SK-N-SH (cell line): ENCODE data around the gene RAI1. TPM values are rescaled to one million over a fixed set of nuclear protein-coding genes. Genes with fewer than 3 reads are reported as not detected.

Source experiments
- CTCF ChIA-PET: fragments of 300-600, 350-600 bp; formaldehyde crosslinking; extraction: SDS; loops from one replicate; lab custom pipeline; 2021; lab: Yijun Ruan, JAX
- POLR2A ChIA-PET: fragments of 350-600 bp; sonication (Branson Sonifier 250); formaldehyde crosslinking; extraction: SDS; loops from one replicate; lab custom pipeline; 2020; ENCODE audit warnings: antibody characterized with exemption, inconsistent platforms; lab: Yijun Ruan, JAX
- DNase-seq: peaks from one replicate; pipeline ENCODE4 v3.0.0; 2012
- H2AFZ ChIP-seq: fragments of 200-600 bp; sonication (generic); 2 replicates; pipeline ENCODE4 v1.8.1; 2016; ENCODE audit warnings: antibody characterized with exemption, mild to moderate bottlenecking, low read depth
- H3F3A ChIP-seq: fragments of 200-600 bp; sonication (generic); replicated peaks from 2 replicates; pipeline ENCODE3; 2016; ENCODE audit warnings: antibody characterized with exemption, mild to moderate bottlenecking; ENCODE audit not compliant: insufficient read depth
- H3K27ac ChIP-seq, 2 experiments: fragments of 200-500 bp in 1 of 2; fragments of 200-600 bp in 1 of 2; sonication (Bioruptor generic) in 1 of 2; sonication (generic), shearing (Covaris generic) in 1 of 2; 2 replicates each; pipeline versions ENCODE4 v1.5.1 to v1.6.1; 2014 to 2016; ENCODE audit warnings: low read depth in 2 of 2, inconsistent platforms in 1 of 2, low read length in 1 of 2, mild to moderate bottlenecking in 1 of 2, mixed read lengths in 1 of 2
- H3K27me3 ChIP-seq: fragments of 200-600 bp; sonication (generic), shearing (Covaris generic); 2 replicates; pipeline ENCODE4 v1.6.1; 2016; ENCODE audit warnings: mixed run types; ENCODE audit not compliant: insufficient read depth
- H3K36me3 ChIP-seq, 2 experiments: fragments of 200-500 bp in 1 of 2; fragments of 200-600 bp in 1 of 2; sonication (Bioruptor generic) in 1 of 2; sonication (generic) in 1 of 2; replicated peaks in 1 of 2; 2 replicates each; pipeline versions ENCODE3 to v1.5.1; 2014 to 2016; ENCODE audit warnings: low read length in 1 of 2, mild to moderate bottlenecking in 1 of 2; ENCODE audit not compliant: insufficient read depth in 2 of 2, control insufficient read depth in 1 of 2
- H3K4me1 ChIP-seq, 2 experiments: fragments of 200-500 bp in 1 of 2; fragments of 200-600 bp in 1 of 2; sonication (Bioruptor generic) in 1 of 2; sonication (generic), shearing (Covaris generic) in 1 of 2; 2 replicates each; pipeline versions ENCODE4 v1.5.1 to v1.6.1; 2014 to 2016; ENCODE audit warnings: low read depth in 1 of 2, low read length in 1 of 2, mixed run types in 1 of 2; ENCODE audit not compliant: insufficient read depth in 2 of 2, control insufficient read depth in 1 of 2
- H3K4me2 ChIP-seq: fragments of 200-600 bp; sonication (generic), shearing (Covaris generic); 2 replicates; pipeline ENCODE4 v1.6.1; 2017; ENCODE audit warnings: mixed run types
- H3K4me3 ChIP-seq, 2 experiments: fragments of 200-500 bp in 1 of 2; fragments of 200-600 bp in 1 of 2; sonication (Bioruptor generic) in 1 of 2; sonication (generic), shearing (Covaris generic) in 1 of 2; 2 replicates each; pipeline versions ENCODE4 v1.5.1 to v1.8.1; 2014 to 2016; ENCODE audit warnings: low read depth in 2 of 2, inconsistent platforms in 1 of 2, low read length in 1 of 2, mild to moderate bottlenecking in 1 of 2, mixed read lengths in 1 of 2, moderate library complexity in 1 of 2
- H3K79me2 ChIP-seq: fragments of 200-600 bp; sonication (generic); 2 replicates; pipeline ENCODE4 v1.8.1; 2017; ENCODE audit warnings: mild to moderate bottlenecking; ENCODE audit not compliant: insufficient read depth
- H3K9ac ChIP-seq: fragments of 200-600 bp; sonication (generic); 2 replicates; pipeline ENCODE4 v1.6.1; 2017; ENCODE audit warnings: mixed run types
- H3K9me2 ChIP-seq: fragments of 200-600 bp; sonication (generic); 2 replicates; pipeline ENCODE4 v1.6.1; 2017; ENCODE audit warnings: mixed run types
- H3K9me3 ChIP-seq: fragments of 200-600 bp; sonication (generic); 2 replicates; pipeline ENCODE4 v1.6.1; 2017; ENCODE audit warnings: mixed run types, mild to moderate bottlenecking, moderate library complexity
- H4K20me1 ChIP-seq: fragments of 200-600 bp; sonication (generic); 2 replicates; pipeline ENCODE4 v1.6.1; 2017; ENCODE audit warnings: mild to moderate bottlenecking, mixed run types; ENCODE audit not compliant: insufficient read depth
- EZH2phosphoT487 ChIP-seq: fragments of 200-600 bp; sonication (generic); IDR thresholded peaks from 2 replicates; pipeline ENCODE4 v1.6.1; 2017; ENCODE audit warnings: low read depth, mixed run types, mild to moderate bottlenecking, antibody characterized with exemption, moderate library complexity, borderline replicate concordance
- FOXM1 ChIP-seq: IDR thresholded peaks from 2 replicates; pipeline ENCODE4 v1.4.0; 2012; ENCODE audit warnings: low read depth, mild to moderate bottlenecking
- GABPA ChIP-seq: IDR thresholded peaks from 2 replicates; pipeline ENCODE4 v1.4.0; 2012; ENCODE audit warnings: low read depth, mild to moderate bottlenecking
- GATA2 ChIP-seq: sonication (generic); formaldehyde crosslinking; IDR thresholded peaks from 2 replicates; pipeline ENCODE4 v1.5.0; 2020; ENCODE audit warnings: mild to moderate bottlenecking, missing genetic modification reagents
- MEF2A ChIP-seq: IDR thresholded peaks from 2 replicates; pipeline ENCODE4 v1.4.0; 2012; ENCODE audit warnings: low read depth, borderline replicate concordance
- NRF1 ChIP-seq: IDR thresholded peaks from 2 replicates; pipeline ENCODE4 v1.6.1; 2012; ENCODE audit warnings: low read depth, mild to moderate bottlenecking, low read length
- PBX3 ChIP-seq: IDR thresholded peaks from 2 replicates; pipeline ENCODE4; 2012
- POLR2AphosphoS5 ChIP-seq: IDR thresholded peaks from 2 replicates; pipeline ENCODE4 v1.6.1; 2012; ENCODE audit warnings: low read depth, low read length
- RAD21 ChIP-seq: IDR thresholded peaks from 2 replicates; pipeline ENCODE4 v1.6.1; 2012; ENCODE audit warnings: mild to moderate bottlenecking, low read length
- RCOR1 ChIP-seq: fragments of 150-350 bp; IDR thresholded peaks from 2 replicates; pipeline ENCODE4 v1.6.1; 2017; ENCODE audit warnings: antibody characterized with exemption, low read length
- RXRA ChIP-seq: IDR thresholded peaks from 2 replicates; pipeline ENCODE4 v1.4.0; 2012; ENCODE audit warnings: low read depth, mild to moderate bottlenecking, borderline replicate concordance
- SMC3 ChIP-seq: IDR thresholded peaks from 2 replicates; pipeline ENCODE4 v1.6.1; 2012; ENCODE audit warnings: low read depth, low read length, improper control_type of control experiment
- TAF1 ChIP-seq: IDR thresholded peaks from 2 replicates; pipeline ENCODE4 v1.6.1; 2012; ENCODE audit warnings: low read depth, mild to moderate bottlenecking, low read length, moderate library complexity, borderline replicate concordance
- ZBTB33 ChIP-seq: IDR thresholded peaks from 2 replicates; pipeline ENCODE4 v1.4.0; 2012; ENCODE audit warnings: low read depth, borderline replicate concordance
- WGBS: methylation state at CpG from one replicate; pipeline ENCODE4 v1.1.6; 2017; ENCODE audit warnings: low lambda C conversion rate; 5-methylcytosine and 5-hydroxymethylcytosine counted together
- polyA plus RNA-seq, 3 experiments: library from polyadenylated mRNA; depleted of rRNA; stranded (reverse); fragments of >200 nt; gene quantifications; 2 replicates each; pipeline ENCODE4 v1.2.3, GENCODE V29; 2012
- TF ChIP-seq, protein P1 (sequence below): IDR thresholded peaks from 2 replicates; pipeline ENCODE4 v1.4.0; 2012; ENCODE audit warnings: low read depth
- TF ChIP-seq, protein P2 (sequence below): fragments of 200-600 bp; sonication (generic); IDR thresholded peaks from 2 replicates; pipeline ENCODE4 v1.6.1; 2017; ENCODE audit warnings: antibody characterized with exemption, mild to moderate bottlenecking, moderate library complexity

RAI1 gene
- polyA plus RNA-seq, 1 of the 3 experiments (the other 2 are of a cell fraction), result 4.7 TPM

DNA sequence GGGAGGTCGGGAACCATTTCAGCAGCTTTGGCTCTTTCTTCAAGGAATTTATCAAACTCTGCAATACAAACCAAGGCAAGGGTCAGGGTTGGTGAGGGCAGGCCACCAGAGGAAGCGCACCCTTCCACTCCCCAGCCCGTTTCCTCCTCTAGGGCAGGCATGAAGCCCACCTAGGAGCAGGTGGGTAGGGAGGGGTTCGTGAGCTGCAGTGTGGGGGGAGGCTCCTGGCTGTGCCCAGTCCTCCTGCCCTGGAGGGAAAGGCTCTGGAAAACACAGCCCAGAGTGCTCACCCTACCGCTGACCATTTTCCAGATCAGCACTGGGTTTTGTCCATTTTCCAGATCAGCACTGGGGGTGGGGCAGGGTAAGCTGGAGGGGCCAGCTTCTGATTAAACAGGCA, 166.5 kb downstream of the RAI1 start:
- no peak for TF ChIP-seq SMC3
- no peak for TF ChIP-seq GABPA
- no peak for TF ChIP-seq PBX3
- no peak for TF ChIP-seq EZH2phosphoT487
- TF ChIP-seq NRF1, result no peak
- no peak for TF ChIP-seq TAF1
- TF ChIP-seq RCOR1, result no peak
- TF ChIP-seq RXRA, result no peak
- TF ChIP-seq GATA2, result no peak
- TF ChIP-seq, protein P1, sequence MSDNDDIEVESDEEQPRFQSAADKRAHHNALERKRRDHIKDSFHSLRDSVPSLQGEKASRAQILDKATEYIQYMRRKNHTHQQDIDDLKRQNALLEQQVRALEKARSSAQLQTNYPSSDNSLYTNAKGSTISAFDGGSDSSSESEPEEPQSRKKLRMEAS, result no peak
- no peak for TF ChIP-seq MEF2A
- TF ChIP-seq, protein P2, sequence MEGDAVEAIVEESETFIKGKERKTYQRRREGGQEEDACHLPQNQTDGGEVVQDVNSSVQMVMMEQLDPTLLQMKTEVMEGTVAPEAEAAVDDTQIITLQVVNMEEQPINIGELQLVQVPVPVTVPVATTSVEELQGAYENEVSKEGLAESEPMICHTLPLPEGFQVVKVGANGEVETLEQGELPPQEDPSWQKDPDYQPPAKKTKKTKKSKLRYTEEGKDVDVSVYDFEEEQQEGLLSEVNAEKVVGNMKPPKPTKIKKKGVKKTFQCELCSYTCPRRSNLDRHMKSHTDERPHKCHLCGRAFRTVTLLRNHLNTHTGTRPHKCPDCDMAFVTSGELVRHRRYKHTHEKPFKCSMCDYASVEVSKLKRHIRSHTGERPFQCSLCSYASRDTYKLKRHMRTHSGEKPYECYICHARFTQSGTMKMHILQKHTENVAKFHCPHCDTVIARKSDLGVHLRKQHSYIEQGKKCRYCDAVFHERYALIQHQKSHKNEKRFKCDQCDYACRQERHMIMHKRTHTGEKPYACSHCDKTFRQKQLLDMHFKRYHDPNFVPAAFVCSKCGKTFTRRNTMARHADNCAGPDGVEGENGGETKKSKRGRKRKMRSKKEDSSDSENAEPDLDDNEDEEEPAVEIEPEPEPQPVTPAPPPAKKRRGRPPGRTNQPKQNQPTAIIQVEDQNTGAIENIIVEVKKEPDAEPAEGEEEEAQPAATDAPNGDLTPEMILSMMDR, result no peak
- no peak for TF ChIP-seq FOXM1
- TF ChIP-seq RAD21, result no peak
- no peak for TF ChIP-seq ZBTB33
- TF ChIP-seq POLR2AphosphoS5, result no peak
- POLR2A ChIA-PET, result interaction anchor here (1.3 to 4.1 kb wide), 2 partner anchors 11 to 29 kb away, joined by 3 to 34 read pairs; partner anchors contain the start of gene SREBF1
- Histone ChIP-seq H3F3A (no peaks in the 10 kb centered on the region), H3K4me2 (no peak overlapping the region), H3K9me2 (no peaks in the 10 kb centered on the region), H3K79me2 (no peaks in the 10 kb centered on the region), H3K36me3 (peaks cover 0 to 47% of the 10 kb centered on the region in 2 experiments), H3K27me3 (no peaks in the 10 kb centered on the region), H3K9me3 (no peaks in the 10 kb centered on the region), H4K20me1 (no peaks in the 10 kb centered on the region), H3K4me3 (no peak overlapping the region), H2AFZ (no peak overlapping the region), H3K27ac (no peak overlapping the region; a peak in 1 of 4 replicates), H3K9ac (no peak overlapping the region), H3K4me1 (peaks cover 19 to 92% of the 10 kb centered on the region in 2 experiments; a peak in 3 of 4 replicates)
- no peak for DNase-seq
- CTCF ChIA-PET, result interaction anchor here (0.5 to 8.1 kb wide), 7 partner anchors 10 to 37 kb away, joined by 3 to 48 read pairs (median 3); partner anchors contain the start of gene SREBF1
- 89% methylated on average over 4 of the region's 5 CpGs for WGBS
